Measurements from ENCODE around the gene SYNDIG1L.
"Not testable (repeated sequence)": the region's sequence is repeated elsewhere in the genome, so short reads cannot be mapped to it uniquely, and the experiment has no call there.

Gene SYNDIG1L
- total RNA-seq = 0 reads per million in 4 donors

GRCh38 chr14:74426202-74426582 lies at the start of gene SYNDIG1L:
TSS of gene SYNDIG1L (minus strand) at chr14:74426210. CDS start at chr14:74409744, 16,466 bp downstream.
- no peak for DNase-seq

GRCh38 chr14:74475678-74476077 lies 49.7 kb upstream of the SYNDIG1L start:
- no peak for DNase-seq

GRCh38 chr14:74474376-74474775 lies 48.4 kb upstream of the SYNDIG1L start:
- DNase-seq = no peak

- DNase-seq = no peak
Observed at GRCh38 chr14:74472601-74473000, 46.6 kb upstream of the SYNDIG1L start.

GRCh38 chr14:74469548-74470518 lies 43.8 kb upstream of the SYNDIG1L start:
- DNase-seq = no peak

GRCh38 chr14:74468513-74468912 lies 42.5 kb upstream of the SYNDIG1L start:
- no peak for DNase-seq

GRCh38 chr14:74465335-74465734 lies 39.3 kb upstream of the SYNDIG1L start:
- DNase-seq = no peak

DNA sequence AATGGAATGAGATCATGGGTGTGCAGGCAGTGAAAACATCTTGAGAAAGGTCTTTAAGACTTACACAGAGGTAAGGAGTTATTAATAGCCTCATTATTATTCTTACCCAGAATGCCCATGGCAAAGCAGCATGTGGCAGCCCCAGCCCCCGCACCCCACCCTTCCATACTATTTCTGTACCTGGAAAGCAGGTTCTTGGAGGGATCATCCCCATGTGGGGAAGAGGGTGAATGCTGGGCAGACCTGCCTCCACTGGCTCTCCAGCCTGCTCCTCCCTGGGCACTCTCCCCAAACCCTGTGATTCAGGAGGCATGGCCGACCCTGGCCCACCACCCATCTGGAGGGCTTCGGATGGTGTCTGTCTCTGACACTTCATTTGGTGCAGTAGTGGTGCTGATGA lies 38.8 kb upstream of the SYNDIG1L start:
- DNase-seq = no peak

DNA sequence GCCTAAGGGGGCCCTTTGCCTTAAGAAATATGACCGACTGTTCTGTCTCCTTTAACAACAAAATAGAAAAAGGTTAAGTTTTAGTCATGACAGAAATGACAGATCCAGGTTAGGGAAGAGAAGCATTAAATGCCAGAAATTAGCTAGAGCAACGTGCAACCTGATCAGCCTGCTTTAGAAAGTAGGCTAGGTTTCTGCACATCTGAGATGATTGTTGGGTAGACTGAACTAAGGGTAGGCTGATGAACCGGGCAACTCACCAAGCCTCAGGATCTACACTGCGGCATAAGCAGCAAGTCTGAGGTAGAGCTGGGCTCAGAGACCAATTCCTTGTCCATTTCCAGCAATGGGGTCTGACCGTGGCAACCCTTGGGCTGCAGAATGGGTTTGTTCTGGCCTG lies 37.7 kb upstream of the SYNDIG1L start:
- DNase-seq = no peak

GRCh38 chr14:74462993-74463392 lies 37.0 kb upstream of the SYNDIG1L start:
- DNase-seq = no peak

- no peak for DNase-seq
Observed at GRCh38 chr14:74459976-74460375, 34.0 kb upstream of the SYNDIG1L start.

- no peak for DNase-seq
Observed at GRCh38 chr14:74459289-74459946, 33.4 kb upstream of the SYNDIG1L start.

DNA sequence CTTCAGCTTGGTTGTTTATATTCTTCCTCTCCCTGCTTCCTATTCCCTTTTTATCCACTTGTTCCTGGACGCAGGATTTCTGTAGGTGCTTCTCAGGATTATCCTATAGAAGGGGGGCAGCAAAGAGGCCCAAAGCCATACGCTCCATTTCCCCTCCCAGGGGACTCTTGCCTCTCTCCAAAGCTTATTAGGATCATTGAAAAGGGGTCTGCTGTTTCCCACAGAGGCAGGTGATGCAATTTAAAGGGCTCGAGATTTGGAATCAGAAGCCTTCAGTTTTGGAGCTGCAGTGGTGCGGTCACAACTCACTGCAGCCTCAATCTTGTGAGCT lies 31.5 kb upstream of the SYNDIG1L start:
- DNase-seq = no peak

DNA sequence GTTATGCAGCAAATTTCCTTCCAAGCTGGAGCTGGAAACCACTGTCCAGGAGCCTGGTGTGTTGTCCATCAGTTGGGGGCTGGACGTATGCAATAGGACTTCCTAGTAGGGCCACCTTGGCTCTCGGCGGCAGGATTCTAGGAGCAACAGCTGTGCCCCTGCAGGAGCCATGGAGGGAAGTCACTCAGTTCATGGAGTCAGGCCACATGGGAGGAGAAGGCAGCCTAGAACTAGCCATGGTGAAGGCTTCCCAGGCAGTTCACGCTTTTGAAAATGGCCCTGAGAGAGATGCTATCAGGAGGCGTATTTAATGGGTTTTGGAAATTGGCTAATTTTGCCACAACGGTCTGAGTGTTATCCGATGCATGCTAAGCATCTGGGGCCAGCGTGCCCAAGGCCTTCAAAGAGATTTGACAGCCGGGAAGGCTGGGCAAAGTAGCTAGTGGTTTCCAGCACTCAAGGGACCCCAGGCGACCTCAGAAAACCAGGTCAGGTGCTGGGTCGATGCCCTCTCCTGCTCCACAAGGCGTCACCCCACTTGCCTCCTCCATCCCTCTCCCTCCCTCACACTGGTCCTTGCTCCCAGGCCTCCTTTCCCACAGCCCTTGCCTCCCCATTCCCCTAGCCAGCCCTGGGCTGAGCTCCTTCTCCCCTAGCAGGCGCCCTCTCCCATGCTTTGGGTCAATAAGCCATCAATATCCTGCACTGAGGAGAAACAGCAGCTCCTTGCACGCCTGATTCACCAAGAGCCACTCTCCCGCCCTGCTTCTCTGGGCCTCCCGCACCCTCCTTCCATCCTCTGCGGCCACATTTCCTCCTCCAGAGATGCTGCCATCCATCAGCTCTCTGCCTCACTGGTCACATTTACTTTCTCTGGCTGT lies 30.9 kb upstream of the SYNDIG1L start:
- no peak for DNase-seq

GRCh38 chr14:74454397-74454796 lies 28.4 kb upstream of the SYNDIG1L start:
- DNase-seq = not testable (repeated sequence)

DNA sequence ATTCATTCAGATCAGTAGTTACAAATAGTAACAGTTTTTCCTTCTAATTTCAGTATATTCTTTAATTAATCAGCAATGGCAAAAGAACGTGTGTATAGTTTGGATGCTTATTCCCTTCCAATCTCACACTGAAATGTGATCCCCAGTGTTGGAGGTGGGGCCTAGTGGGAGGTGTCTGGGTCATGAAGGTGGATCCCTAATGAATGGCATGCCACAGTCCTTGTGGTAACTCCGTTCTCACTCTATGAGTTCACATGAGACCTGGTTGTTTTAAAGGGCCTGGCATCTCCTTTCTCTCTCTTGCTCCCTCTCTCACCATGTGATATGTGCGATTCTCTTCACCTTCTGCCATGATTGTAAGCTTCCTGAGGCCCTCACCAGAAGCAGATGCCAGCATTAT lies 18.9 kb upstream of the SYNDIG1L start:
- DNase-seq = no peak

- DNase-seq = no peak
Observed at GRCh38 chr14:74442757-74443156, 16.7 kb upstream of the SYNDIG1L start.

- no peak for DNase-seq
Observed at GRCh38 chr14:74441113-74441512, 15.1 kb upstream of the SYNDIG1L start.

GRCh38 chr14:74438351-74438915 lies 12.4 kb upstream of the SYNDIG1L start:
- no peak for DNase-seq

DNA sequence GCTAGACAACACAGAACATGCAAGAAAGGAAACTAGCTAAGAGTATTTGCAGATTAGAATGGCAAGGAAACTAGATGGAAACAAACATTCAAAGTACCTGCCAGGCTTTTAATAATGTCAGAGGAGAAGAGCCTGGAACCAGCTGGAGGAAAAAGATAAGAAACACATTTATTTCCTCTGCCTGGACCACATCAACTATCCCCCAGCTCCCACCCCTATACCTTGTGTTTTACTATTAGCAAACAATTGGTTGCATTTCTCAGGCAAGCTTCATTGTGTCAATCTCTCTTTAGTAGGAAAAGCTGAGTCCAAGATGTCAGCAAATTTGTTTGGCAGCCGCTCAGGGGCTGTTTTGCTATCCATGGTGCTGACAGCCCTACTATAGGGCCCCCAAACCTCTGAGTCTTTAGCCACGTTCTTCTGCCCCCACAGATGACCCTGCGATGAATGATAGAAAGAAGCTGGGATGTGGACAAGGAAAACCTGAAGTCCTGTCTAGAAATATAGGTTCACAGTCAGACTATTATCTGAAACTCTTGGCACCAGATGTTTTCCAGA lies 11.6 kb upstream of the SYNDIG1L start:
- no peak for DNase-seq

DNA sequence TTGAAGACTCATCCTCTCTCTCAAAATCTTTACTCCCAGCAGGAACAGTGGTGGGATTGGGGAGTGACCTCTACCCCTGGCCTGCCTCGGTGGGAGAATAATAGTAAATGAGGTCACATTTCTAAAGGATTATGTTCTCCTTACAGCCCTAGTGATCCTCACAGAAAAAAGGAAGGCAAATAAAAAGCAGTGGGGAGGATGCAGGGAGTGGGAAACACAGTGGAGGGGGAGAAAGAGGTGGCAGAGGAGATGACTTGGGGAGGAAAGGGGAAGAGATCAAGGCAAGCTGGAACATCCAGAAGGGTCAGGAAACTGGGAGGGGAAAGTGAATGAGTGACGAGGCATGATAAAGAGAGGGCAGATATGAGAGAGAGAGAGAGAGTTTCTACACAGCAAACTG lies 8.3 kb upstream of the SYNDIG1L start:
- DNase-seq = no peak

GRCh38 chr14:74429991-74430390 lies 4.0 kb upstream of the SYNDIG1L start:
- no peak for DNase-seq

All from T-helper 1 cell (primary cell).